GOT3 (cell line): ENCODE results near the gene TSPAN32.

ENCODE experiments used
- DNase-seq: peaks from one replicate; lab custom pipeline; 2025; ENCODE audit warnings: mixed read lengths; lab: John Stamatoyannopoulos, UW

TSPAN32 gene

DNA sequence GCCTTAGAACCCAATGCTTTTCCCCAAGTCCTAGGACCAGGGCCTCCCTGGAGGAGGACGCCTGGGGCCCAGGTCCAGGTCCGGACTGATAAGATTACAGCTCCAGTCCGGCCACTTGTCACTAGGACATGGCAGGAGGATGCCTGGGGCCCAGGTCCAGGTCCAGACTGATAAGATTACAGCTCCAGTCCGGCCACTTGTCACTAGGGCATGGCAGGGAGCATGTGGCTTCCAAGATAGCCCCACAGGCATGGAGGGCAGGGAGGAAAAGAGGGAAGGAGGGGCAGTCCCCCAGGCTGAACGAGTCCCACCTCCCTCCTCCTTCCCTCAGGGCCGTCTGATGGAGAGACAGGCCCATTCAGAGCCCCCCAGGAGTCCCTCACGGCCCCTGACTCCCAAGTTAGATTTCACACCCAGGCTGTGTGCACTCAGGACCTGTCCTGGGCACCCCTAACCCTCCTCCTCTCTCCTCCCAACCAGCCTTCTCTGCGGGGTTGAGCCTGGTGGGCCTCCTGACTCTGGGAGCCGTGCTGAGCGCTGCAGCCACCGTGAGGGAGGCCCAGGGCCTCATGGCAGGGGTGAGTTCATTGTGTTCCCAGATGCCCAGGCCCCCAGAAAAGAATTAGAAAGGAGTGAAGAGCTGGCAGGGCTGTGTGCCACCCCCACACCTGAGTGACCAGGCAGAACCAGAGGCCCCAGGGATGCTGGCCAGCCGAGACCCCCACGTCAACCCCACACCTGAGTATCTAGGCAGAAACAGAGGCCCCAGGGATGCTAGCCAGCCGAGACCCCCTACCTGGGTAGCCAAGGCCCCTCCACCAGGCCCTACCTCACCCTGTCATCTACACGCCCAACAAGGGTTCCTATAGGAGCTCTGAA is 2.1 kb downstream of the TSPAN32 start:
- DNase-seq, result no peak

DNA sequence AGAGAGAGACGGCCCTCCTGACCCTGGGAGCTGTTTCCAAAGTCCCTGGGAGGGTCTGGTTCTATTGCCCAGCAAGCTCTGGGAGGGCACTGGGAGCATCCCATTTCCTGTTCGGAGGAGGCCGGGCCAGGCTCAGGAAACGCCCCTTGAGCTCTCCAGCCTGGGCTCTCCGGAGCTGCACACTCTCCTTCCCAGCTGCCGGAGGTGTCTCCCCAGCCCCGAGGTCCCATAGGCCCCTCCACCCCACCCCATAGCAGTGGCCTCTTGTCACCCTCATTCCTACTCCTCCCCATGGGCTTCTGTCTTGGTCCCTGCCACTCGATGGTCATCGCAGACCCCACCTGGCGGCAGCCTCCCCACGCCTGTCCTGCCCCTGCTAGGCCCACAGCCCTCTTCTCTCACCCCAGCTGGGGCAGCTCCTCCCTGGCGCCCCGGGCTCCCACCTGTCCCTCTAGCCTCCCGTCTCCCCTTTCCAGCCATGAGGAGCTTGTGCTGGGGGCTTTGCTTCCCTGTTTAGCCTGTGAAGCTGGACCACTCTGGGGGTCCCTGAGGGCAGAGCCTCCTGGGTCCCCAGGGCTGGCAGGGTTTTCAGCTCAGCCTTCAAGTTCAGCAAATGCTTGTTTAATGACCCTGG is 2.8 kb downstream of the TSPAN32 start:
- DNase-seq, result no peak

DNA sequence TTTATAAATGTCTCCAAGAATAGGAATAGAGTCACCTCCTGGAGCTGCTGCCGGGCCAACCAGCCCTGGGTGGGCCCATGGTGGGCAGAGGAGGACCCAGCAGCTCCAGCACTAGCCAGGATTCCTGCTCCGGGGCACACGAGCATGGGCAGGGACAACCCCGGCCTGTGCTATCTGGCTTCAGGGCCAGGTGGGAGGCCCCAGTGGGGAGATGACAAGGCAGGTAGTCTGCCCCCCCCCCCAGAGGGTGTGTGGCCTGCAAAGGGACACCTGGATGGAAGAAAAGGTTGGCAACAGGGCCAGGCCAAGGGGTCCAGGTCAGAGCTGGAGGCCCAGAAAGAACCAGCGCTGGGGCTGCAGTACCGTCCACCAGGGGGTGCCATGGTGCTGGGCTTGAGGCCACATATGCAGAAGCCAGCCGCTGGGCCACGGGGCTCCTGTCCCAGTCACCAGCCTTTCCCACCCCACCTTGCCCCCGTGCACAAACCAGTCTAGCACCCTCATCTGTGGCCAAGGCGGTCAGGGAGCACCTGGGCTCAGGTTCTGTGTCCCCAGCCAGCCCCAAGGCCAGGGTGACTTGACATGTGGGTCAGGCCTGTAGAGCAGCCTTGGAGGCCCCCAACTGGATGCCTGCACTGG is 3.4 kb downstream of the TSPAN32 start:
- no peak for DNase-seq

DNA sequence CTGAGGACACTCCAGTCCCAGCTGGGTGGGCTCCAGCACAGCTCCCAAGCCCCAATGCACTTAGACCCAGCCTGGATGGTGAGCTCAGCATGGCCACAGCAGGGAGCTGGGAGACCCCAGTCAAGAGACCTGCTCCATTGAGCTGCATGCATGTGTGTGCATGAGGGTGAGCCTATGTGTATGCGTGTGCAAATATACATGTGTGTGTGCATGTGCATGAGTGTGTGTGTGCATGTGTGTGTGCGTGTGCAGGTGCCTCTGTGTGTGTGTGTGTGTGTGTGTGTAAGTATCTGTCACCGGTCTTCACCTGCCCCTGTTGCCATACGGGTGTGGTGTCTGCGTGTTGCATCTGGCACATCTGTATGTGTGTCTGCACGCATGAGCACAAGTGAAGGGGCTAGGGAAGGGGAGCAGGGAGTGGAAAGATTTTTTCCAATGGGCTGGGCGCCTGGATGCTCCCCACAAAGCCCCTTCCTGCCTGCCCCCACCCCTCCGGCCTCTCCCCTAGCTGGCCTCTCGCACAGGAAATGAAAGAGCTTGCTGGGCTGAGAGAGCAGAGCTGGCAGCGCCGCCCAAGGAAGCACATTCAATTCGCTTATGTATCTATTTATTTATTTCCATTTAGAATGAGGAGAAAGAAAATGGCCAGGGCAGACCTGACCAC is 4.1 kb downstream of the TSPAN32 start:
- DNase-seq, result no peak

DNA sequence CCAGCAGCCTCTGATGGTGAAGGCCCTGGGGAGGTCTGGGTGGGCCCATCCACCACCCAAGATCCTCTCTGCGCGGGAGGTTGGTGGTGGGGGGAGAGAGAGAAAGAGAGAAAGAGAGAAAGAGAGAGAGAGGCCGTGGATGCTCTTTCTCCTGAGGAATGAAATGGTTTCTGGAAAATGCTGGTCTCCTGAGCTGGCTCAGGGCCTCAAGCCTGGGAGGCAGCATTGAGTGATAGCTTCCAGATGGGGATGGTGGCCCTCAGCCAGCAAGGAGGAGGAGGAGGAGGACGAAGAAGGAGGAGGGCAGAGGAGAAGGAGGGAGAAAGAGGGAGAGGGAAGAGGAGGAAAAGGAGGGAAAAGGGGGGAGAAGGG is 4.6 kb downstream of the TSPAN32 start:
- DNase-seq, result no peak

DNA sequence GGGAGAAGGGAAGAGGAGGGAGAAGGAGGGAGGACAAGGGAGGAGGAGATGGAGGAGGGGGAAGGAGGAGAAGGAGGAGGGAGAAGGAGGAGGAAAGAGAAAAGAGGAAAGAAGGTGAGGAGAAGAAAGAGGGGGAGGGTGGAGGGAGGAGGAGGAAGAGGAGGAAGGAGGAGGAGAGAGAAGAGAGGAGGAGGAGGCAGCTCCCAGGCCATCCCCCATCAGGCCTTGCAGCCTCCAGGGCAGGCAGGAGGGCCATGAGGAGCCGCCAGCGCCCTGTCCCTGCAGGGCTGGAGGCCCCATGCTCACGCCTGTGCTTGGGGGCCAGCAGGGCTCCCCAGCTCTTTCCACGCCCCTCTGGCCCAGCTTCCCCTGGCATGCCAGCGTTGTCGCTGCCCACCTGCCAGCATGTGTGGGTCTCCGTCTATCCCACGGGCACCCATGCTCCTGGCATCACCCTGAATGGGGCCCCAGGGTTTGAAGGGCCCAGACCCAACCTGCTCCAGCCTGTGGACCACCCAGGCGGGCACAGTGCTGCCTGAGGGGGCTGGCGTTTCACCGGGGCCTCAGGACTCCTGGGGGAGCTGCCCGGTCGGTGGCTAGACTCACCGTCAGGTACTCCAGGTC is 5.2 kb downstream of the TSPAN32 start:
- no peak for DNase-seq

DNA sequence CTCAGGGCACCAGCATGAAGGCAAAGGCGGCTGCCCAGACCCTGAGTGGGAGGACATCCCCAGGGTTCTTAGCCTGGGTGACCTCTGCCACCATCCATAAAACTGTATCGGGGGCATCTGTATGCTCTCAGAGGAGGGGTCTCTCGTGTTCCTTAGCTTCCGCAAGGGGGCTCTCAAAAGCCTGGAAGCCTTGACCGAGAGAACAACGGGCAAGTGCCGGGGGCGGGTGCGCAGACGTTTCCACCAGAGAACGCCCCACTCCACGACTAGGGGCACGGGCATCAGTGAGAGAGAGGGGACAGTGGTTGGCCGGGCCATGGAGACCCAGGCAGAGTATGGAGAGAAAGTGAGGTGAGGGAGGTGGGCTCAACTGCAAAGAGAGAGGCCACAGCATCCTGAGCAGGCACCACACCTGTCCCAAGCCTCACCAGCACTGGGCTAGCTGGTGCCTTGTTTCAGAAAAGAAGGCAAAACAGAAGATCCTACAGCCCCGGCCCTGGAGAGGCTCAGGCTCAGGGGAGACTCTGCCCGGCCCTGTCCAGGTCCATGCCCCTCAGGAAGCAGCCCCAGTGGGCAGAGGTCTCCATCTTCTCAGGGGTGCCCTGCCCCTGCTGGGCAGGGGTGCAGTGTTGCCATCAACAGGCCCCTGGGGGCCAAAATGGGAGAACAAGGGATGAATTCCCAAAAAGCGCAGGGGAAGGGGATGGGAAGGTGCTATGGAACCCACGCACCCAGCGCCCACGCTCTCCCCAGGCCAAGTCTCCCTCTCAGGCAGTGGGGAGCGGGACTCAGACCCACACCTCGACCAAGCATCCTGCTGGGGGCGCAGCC is 5.9 kb downstream of the TSPAN32 start:
- no peak for DNase-seq

DNA sequence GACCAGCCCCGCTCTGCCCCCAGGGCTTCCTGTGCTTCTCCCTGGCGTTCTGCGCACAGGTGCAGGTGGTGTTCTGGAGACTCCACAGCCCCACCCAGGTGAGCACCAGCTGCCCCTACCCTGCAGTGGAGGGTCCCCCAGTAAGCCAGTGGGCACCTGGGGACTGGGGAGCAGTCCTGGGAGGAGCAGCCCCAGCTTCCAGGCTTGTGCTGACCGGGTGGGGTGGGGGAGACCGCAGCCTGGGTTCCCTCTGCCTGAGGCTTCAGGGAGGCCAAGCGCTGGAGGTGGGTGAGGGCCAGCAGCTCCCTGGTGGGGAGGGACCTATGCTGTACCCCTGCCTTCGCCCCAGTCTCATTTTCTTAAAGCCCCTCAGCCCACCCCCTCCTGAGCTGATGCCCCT is 6.9 kb downstream of the TSPAN32 start:
- no peak for DNase-seq

DNA sequence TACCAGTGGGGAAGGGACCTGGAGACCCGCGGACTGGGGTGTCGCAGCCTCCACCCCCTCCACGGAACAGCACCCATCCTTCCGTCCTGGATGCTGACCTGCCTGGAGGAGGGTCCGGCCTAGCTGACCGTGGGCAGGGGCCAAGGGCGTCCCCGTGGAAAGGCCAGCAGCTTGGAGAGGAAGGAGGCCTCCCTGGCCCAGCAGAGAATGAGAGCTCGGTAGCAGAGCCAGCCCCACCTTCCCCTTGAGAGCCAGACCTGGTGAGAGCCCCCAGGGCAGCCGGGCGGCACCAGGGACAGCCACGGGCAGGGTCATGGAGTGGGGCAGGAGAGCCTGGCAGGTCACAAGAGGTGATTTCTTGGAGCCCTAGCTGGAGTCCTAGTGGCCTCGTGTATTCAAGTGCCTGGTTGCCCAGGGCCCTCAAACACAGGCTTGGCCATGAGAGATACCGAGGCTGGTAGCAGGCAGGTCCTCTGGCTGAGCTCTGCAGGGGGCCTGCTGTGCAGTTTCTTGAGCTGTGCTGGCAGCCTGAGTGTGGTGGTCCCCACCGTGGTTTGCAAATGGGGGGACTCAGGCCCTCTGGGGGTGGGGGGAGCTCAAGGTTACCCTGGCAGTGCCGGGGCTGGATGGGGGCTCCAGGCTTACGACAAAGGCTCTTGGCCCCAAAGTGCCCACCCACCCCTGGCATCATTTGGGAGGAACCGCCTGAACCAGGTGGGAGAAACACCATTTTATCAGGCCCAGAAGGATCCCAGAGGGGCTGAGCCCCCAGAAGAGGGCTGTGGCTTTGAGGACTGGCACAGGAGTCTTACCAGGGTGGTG is 7.6 kb downstream of the TSPAN32 start:
- no peak for DNase-seq

DNA sequence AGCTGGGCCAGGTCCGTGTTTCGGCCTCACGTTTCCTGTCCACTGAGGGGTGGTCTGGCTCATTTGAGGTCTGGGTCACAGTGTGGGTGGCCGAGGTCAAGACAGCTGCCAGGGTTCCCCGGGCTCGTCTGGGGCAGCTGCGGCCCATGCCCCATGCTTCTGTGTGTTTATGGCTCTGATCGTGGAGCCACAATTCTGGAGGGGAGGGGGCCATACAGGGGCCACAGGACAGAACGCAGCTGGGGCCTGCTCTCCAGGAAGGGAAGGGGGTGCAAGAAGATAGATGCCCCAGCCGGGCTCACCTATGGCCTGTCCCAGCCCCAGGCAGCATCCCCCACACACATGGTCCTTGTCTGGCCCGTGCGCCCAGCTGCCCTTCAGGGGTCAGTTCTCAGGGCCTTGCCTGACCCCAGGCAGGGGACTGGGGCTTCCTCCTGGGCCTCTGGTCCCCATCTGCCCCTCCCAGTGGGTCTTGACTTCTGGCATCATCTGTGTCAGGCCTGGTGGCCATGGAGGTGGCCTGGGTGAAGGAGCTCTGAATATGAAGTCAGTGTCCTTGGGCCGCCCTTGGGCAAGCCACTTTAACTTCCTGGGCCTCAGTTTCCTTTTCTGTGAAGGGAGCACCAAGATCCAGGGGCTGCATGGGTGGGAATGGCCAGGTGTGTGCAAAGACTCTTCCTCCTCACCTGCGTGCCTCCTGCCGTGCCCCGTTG is 8.4 kb downstream of the TSPAN32 start:
- DNase-seq, result no peak

DNA sequence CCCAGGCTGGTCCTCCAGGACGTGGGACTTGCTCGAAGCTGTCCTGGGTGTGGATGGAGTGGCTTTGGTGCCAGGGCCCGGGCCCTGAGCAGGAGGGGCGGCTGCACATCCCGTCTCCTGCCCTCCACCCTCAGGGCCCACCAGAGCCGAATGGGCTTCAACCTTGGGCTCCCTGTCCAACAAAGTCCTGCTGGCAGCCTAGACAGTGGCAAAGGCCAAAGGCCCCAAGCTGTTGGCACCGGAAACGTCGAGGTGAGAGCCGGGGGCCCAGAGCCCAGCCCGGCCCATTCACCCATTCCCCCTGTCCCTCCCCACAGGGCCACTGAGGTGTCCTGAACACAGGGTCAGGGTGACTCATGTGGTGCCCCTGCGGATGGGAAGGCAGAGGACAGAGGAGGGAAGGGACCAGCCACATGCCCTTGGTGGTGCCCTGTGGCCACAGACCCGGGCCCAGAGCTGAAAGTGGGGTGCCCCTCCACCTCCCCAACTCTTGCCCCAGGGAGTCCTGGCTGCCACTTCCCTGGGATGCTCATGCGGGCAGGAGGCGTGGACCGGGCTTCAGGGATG is 9.1 kb downstream of the TSPAN32 start:
- DNase-seq, result no peak

DNA sequence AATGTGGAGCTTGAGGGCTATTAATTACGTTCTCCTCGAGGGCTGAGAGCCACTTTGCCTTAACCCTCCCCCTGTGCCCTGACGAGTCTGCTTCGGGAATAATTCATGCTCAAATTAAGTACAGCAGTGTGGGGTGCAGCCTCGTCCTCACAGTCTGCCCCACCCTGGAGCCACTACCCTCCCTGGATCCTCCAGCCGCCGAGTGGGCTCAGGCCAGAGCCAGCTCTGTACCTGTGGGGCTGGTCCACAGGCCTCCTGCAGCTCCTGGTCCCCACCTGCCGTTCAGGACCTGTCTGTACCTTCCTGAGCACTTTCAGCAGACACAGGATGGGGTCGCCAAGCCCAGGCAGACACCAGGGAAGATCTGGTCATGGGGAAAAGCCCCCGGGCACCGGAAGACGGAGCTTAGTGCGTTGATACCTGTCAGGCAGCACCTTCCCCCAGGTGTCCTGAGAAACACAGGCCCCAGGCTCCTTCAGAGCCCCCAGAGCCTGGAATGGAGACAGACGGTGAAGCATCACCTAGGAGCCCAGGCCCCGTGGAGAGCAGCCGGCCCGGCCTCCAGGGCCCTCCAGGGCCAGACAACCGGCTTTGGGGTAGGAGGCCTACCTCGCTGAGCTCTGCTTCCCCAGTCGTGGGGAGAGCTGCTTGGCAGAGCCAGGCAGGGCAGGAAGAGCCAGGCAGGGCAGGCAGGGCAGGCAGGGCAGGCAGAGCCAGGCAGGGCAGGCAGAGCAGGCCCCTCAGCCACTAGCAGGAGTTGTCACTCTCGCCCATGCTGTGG is 9.7 kb downstream of the TSPAN32 start:
- DNase-seq, result no peak

DNA sequence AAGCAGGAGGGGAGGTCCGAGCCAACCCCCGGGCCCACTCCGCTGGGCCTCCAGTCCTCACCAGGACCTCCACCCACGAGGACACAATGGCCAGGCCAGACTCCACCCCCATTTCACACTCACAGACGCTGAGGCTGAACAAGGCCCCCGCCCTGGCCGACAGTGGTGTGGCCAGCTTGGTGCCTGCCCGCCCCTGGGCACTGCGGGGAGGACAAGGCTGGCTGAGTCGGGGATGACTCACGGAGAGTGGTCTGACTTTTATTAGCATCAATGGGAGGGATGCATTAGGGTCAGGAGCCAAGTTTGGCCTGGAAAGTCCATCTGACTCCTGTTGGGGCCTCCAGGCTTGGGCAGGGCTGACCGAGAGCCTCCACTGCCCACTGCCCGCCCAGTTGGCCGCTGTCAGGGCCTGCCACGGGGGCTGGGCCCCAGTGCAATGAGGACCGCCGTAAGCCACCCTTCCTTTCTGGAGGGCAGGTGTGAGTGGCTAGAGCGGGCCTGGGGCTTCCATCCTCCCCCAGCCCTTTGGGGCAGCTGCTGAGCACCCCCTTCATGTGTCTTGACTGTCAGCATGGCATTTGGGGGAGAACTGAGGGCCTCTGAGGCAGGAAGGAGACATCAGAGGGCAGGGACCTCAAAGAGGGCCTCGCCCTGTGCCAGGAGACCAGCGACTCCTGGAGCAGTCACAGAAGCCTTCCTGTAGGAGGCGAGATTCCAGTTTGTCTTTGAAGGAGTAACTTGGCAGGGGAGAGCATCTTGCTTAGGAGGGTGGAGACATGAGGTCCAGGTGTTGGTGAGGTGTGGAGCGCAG is 10.6 kb downstream of the TSPAN32 start:
- no peak for DNase-seq

DNA sequence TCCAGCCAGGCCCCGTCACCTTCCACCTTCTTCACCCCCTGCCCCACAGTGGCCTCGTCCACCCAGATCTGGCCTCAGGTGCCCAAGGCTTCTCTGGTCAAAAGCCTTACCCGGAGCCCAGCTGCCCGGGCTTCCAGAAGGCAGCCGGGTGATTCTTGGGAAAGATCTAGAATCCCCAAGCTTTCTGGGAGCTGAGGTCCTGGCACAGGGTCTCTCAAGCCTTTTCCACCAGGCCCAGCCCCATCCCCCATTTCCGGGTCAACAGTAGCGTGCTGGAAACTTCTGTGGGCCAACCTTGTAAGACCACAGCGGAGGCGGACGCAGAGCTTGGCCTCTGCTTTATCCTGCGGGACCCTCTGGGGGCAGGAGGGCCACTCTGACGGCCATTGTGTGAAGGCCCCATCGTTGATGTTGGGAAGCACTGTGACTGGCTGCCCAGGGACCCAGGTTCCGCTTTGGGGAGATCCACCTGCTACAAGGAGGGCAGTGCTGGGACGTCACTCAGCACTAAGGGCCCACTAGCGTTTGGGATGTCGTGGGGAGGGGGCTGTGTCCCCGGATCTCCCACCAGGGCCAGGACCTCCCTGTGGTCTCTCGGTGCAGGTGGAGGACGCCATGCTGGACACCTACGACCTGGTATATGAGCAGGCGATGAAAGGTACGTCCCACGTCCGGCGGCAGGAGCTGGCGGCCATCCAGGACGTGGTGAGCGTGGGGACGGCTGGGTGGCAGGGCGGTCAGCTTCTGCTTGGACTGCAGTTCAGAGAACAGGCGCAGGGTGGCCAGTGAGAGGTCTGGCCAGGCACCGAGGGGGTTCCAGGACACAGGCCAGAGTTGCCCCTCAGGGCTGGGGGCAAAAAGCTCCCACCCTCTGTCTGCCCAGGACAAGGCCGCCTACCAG is 11.5 kb downstream of the TSPAN32 start:
- no peak for DNase-seq

DNA sequence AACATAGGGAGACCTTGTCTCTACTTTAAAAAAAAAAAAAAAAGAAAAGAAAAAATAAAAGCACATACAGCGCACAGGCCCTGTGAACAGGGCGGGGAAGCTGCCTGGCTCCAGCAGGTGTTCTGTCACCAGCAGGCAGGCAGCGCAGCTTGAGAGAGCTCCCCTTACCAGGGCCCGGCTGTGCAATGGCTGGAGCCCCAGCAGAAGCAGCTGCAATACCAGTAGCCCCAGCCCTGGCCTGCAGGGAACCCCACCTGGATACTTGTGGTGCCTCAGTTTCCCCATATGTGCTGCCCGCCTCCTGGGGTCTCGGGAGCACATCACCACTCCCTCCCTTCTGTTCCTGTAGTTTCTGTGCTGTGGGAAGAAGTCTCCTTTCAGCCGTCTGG is 12.3 kb downstream of the TSPAN32 start:
- no peak for DNase-seq

DNA sequence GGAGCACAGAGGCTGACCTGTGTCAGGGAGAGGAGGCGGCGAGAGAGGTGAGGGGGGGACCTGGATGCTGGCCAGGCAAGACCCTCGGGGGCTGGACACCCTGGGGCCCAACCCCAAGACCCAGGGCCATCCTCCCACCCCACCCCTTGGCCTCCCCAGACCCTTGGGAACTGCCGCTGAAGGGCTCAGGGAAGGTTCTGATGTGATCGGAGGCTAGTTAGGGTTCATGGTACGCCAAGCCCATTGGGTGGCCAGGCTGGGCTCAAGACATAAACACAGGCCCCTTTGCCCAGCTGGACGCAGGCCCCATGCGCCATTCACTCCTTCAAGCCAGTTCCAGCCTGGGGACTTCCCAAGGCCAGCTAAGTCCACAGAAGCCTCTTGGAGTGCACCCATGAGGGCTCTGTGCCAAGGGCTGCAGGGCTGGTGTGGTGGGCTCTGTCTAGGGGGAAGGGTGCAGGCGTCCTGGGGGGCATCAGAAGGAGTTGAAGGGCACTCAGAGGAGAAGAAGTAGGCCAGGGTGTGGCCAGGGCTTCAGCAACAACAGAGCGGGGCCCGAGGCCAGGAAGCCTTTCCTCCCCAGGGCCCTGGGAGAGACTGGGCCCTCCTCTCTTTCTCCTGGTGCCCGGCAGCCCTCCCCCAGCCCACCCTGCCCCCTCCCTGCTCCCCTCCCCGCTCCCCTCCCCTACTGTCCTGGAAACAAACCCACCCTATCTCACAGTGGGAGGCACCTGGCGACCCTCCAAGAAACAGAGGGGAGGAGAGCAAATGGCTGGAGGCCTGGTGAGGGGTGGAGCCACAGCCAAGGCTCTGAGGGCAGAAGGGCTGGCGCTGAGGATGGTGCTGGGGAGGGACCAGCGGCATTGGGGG is 12.9 kb downstream of the TSPAN32 start:
- no peak for DNase-seq
